Astrocyte of the hippocampus (primary cell): Measurements from ENCODE around the gene MCC.

Experiments used
- DNase-seq: peaks from one replicate; pipeline ENCODE4 v3.0.0; 2011; ENCODE audit warnings: low read depth, low spot score

MCC gene

DNA sequence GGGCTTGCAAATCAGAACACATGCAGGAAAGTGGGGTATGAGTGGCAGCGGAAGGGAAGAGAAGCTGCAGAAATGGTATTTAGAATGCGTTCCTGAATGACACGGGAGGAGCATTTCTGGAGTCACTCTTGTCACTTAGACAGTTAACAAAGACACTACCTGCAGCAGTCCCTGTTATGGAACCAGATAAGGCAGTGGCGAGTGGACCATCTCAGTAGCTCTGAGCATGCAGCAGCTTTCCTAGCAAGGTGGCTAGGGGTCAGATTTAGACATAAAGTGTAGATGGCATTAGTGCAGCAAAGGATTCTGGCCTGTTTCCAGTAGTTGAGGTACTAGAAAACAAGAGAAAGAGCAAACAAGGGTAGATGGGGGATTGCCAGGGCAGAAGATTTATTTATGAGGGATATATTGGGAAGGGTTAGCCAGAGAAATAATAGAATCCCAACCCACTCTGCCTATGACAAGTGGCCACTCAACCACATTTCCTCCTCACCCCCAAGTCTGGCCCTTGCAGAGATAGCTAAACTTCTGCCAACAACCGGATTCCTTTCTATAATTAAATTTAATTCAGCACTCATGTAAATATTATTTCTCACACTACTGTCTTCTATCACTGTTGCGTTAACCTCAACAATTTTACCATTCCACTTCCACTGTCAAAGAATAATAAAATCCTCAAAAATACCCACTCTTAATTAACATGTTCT, 310.0 kb downstream of the MCC start:
- DNase-seq = no peak

- DNase-seq = no peak
Observed at GRCh38 chr5:113177225-113177624, 311.0 kb downstream of the MCC start.

- no peak for DNase-seq
Observed at GRCh38 chr5:113176734-113177133, 311.5 kb downstream of the MCC start.

DNA sequence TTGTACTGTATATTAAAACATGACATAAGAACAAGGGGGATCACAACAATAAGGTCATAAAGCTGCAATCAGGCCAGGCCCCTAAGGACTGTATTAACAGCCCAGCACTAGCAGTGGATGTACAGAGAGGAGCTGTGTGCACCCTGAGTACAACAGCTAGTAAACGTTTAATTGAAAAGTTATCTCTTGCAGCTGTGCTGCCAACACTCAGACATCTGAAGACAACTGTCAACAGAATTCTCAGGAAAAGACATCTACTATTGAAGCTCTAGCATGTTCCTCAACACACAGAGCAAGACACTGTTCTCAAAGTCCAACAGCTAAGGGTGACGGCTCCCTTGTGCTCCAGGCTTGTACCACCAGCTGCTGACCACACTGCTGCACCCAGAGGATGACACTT, 312.1 kb downstream of the MCC start:
- DNase-seq = no peak

- no peak for DNase-seq
Observed at GRCh38 chr5:113172231-113172826, 315.9 kb downstream of the MCC start.

DNA sequence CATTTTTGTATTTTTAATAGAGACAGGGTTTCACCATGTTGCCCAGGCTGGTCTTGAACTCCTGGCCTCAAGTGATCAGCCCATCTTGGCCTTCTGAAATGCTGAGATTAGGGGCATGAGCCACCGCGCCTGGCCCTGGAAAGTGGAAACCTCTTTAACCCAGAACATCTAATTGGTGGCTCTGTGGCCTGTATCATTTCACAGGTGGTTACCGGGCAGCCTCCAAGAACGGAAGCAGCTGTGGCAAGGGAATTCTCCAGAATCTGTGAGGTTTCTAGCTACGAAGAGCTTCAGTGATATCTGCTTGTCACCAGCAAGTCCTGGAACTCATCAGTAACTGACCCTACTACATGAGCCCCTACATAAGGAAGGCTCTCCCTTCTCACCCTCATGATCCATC, 316.7 kb downstream of the MCC start:
- DNase-seq = no peak

GRCh38 chr5:113170707-113171106, 317.5 kb downstream of the MCC start:
- no peak for DNase-seq

GRCh38 chr5:113169720-113170119, 318.5 kb downstream of the MCC start:
- DNase-seq = no peak

DNA sequence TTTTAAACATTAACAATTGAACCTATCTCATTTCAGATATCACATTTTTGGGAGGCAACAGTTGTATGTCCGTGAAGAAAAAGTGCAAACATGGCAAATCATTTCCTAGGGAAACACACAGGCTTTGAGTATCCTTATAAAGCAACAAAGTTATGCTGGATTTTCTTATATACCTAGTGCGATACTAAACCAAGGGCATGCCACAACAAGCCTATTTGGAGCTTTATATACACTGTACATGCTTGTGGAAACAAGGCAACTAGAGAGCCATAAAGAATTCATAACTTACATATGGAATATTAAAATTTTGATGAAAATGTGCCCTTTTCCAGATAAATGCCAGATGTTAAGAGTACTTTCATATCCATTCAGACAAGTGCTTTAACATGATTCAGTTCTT, 320.3 kb downstream of the MCC start:
- no peak for DNase-seq

GRCh38 chr5:113166852-113167366, 321.3 kb downstream of the MCC start:
- DNase-seq = peak; percentile 93

- DNase-seq = peak; percentile 49
Observed at GRCh38 chr5:113166261-113166660, 322.0 kb downstream of the MCC start.

GRCh38 chr5:113164021-113164420, 324.2 kb downstream of the MCC start:
- no peak for DNase-seq

- DNase-seq = no peak
Observed at GRCh38 chr5:113163328-113163727, 324.9 kb downstream of the MCC start.

DNA sequence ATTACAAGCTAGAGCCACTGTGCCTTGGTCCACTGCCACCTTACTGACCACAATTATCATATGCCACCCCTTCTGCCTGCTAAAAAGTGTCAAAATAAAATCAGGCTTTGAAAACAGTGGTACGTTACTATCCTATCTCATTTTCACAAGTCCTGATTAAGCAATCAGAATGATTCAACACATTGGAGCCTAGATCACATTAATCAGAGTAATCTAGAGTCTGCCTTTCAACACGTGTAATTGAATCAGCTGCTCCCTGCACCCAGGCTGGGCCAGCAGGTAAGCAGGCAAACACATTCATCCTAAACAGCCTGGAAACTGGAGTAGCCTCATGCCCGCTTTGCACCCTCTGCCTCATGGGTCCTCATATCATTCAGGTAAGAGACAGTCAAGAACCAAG, 325.5 kb downstream of the MCC start:
- DNase-seq = peak; percentile 55

DNA sequence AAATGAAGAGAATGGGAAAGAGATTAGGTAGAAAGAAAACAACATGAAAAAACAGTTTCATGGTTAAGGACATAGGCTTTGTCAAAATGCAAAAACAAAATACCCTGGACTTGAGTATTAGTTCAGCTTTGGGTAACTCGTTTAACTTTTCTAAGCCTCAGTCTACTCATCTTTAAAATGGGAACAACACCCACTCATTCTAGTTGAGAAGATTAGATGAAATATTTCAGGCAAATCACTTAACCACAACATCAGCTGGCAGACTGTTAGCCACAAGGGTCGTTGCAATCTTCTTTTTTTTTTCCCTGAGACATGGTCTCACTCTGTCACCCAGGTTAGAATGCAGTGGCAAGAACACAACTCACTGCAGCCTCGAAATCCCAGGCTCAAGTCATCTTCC, 326.0 kb downstream of the MCC start:
- DNase-seq = no peak

DNA sequence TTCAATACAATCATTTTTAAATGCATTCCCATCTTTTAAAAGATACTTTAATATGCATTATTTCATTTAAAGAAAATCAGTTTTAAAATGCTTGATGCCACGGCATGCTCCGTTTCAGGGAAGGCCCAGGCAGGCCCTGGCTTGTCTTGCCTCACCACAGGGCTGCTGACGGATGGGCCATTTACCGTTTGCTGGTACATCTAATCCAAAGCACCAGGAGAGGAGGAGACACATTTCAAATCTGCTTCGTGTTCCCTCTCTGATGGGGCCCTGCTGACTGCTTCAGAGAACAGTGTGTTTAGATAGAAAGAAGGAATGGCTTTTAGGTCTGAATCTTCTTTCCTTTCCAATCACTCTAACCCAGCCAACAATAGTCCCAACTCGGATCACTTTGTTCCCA, 326.4 kb downstream of the MCC start:
- no peak for DNase-seq

- DNase-seq = no peak
Observed at GRCh38 chr5:113157886-113158285, 330.4 kb downstream of the MCC start.

DNA sequence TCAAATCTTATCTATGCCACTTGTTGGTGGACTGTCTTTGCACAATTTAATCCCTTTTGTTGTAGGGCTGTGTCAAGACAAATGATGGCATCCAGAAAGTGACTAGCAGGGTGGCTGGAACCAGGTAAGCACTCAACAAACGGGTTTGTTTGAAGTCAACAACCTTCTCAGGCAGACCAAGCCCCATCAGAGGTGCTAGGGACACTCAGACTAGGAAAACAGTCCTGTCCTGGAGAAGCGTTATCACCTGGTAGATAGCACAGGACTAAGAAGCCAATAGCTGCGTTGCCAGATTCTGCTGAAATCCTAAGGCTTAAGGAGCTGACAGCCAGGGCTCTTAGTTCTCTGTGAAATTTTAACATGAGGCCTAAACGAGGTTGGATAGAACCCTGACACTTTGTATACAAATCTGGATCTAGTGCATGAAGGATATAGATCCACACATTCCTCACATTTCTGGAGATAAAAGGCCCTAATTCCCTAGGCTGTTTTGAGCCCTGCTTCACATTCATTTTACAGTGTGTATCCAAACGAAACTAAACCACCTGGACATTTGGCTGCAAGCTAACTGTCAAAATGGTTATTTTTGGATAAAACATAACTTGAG, 331.9 kb downstream of the MCC start:
- no peak for DNase-seq

- no peak for DNase-seq
Observed at GRCh38 chr5:113153512-113154097, 334.6 kb downstream of the MCC start.

- no peak for DNase-seq
Observed at GRCh38 chr5:113152380-113152740, 335.9 kb downstream of the MCC start.

DNA sequence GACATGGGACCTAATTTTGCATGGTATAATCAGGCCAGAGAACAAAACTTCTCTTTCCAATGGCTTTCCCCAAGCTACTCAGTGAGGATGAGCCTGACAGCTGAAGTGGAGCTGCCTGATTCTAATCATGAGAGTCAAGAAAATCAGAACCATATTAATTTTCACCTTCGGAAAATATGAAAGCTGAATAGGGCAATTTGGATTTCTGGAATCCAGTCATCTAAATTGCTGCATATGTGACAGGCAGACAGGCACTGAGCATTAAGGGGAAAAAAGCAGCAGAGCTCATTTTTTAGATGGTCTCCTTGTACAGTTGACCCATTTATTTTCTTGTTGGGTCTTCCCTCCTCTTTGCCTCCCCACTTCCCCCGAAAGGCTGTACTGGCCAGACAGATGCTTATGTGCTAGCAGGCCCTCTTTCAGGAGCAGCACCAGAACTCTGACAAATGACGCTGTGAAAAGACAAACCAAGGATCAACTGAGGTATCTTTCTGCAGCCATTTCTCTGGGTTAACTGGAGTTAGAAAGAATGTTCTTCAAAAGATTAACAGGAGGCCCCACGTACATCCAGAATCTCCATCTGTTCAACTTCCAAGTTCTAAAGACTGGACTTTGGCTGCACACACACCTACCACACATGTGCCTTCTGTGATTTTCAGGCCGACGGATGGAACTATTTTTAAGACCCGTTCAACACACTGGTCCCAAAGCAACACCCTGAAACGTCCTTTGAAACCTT, 336.4 kb downstream of the MCC start:
- no peak for DNase-seq

- DNase-seq = no peak
Observed at GRCh38 chr5:113150821-113151220, 337.4 kb downstream of the MCC start.
